HG02678 (cell line): ENCODE data around the gene TRIM33.
"Not testable (repeated sequence)": the region's sequence is repeated elsewhere in the genome, so short reads cannot be mapped to it uniquely, and the experiment has no call there.

ENCODE experiments used
- ATAC-seq: cut with Tn5 transposase; IDR thresholded peaks from one replicate; pipeline ENCODE4 v1.9.1; 2021; ENCODE audit warnings: mild to moderate bottlenecking, moderate library complexity; ENCODE audit not compliant: unreplicated experiment

Gene TRIM33

GRCh38 chr1:114428083-114428754 lies 82.8 kb downstream of the TRIM33 start:
- ATAC-seq: no peak

- ATAC-seq: no peak
Measured at GRCh38 chr1:114427612-114428011, 83.4 kb downstream of the TRIM33 start.

- ATAC-seq: no peak
Measured at GRCh38 chr1:114423455-114423854, 87.5 kb downstream of the TRIM33 start.

- not testable (repeated sequence) for ATAC-seq
Measured at GRCh38 chr1:114418948-114419347, 92.1 kb downstream of the TRIM33 start.

GRCh38 chr1:114397601-114398000 lies 113.4 kb downstream of the TRIM33 start:
- ATAC-seq: no peak

- ATAC-seq: no peak
Measured at GRCh38 chr1:114395863-114396262, 115.1 kb downstream of the TRIM33 start.

- ATAC-seq: no peak
Measured at GRCh38 chr1:114390960-114391359, 120.0 kb downstream of the TRIM33 start.

GRCh38 chr1:114390361-114390760 lies 120.6 kb downstream of the TRIM33 start:
- no peak for ATAC-seq

GRCh38 chr1:114388432-114389003 lies 122.5 kb downstream of the TRIM33 start:
- no peak for ATAC-seq

GRCh38 chr1:114387585-114387984 lies 123.4 kb downstream of the TRIM33 start:
- not testable (repeated sequence) for ATAC-seq

GRCh38 chr1:114387010-114387360 lies 124.0 kb downstream of the TRIM33 start:
- no peak for ATAC-seq

- no peak for ATAC-seq
Measured at GRCh38 chr1:114386129-114387009, 124.6 kb downstream of the TRIM33 start.

- no peak for ATAC-seq
Measured at GRCh38 chr1:114384922-114385321, 126.1 kb downstream of the TRIM33 start.

- no peak for ATAC-seq
Measured at GRCh38 chr1:114379987-114380386, 131.0 kb downstream of the TRIM33 start.

- no peak for ATAC-seq
Measured at GRCh38 chr1:114379358-114379757, 131.6 kb downstream of the TRIM33 start.

- ATAC-seq: no peak
Measured at GRCh38 chr1:114377356-114377755, 133.6 kb downstream of the TRIM33 start.

- no peak for ATAC-seq
Measured at GRCh38 chr1:114369930-114370329, 141.1 kb downstream of the TRIM33 start.

- not testable (repeated sequence) for ATAC-seq
Measured at GRCh38 chr1:114369266-114369919, 141.6 kb downstream of the TRIM33 start.

- no peak for ATAC-seq
Measured at GRCh38 chr1:114368560-114369255, 142.3 kb downstream of the TRIM33 start.

GRCh38 chr1:114367810-114368209 lies 143.2 kb downstream of the TRIM33 start:
- ATAC-seq: no peak

- ATAC-seq: not testable (repeated sequence)
Measured at GRCh38 chr1:114363230-114363629, 147.8 kb downstream of the TRIM33 start.
